Astrocyte (in vitro differentiated cells and primary cell): Measurements from ENCODE around the gene ERO1A. TPM values are rescaled to one million over a fixed set of nuclear protein-coding genes. Genes with fewer than 3 reads are reported as not detected.

ENCODE experiments used
- DNase-seq: peaks from one replicate; pipeline ENCODE4 v3.0.0-alpha.2; 2010; ENCODE audit warnings: low read depth
- FAIRE-seq: peaks from 2 replicates; lab custom pipeline; 2011; peaks lifted over from hg19 to GRCh38; lab: Jason Lieb, UNC
- H2AFZ ChIP-seq: 2 replicates; pipeline ENCODE4 v1.6.0; 2012; ENCODE audit warnings: low read depth, low read length, inconsistent platforms
- H3K27ac ChIP-seq: 2 replicates; pipeline ENCODE4 v1.5.1; 2011; ENCODE audit warnings: low read depth, low read length, inconsistent platforms
- H3K27me3 ChIP-seq: 2 replicates; pipeline ENCODE4 v1.6.0; 2011; ENCODE audit warnings: low read length, inconsistent platforms; ENCODE audit not compliant: insufficient read depth
- H3K36me3 ChIP-seq: 2 replicates; pipeline ENCODE4 v1.5.1; 2011; ENCODE audit warnings: low read length, inconsistent platforms; ENCODE audit not compliant: insufficient read depth
- H3K4me1 ChIP-seq: 2 replicates; pipeline ENCODE4 v1.5.1; 2011; ENCODE audit warnings: low read length, inconsistent platforms; ENCODE audit not compliant: insufficient read depth
- H3K4me2 ChIP-seq: 2 replicates; pipeline ENCODE4 v1.6.0; 2012; ENCODE audit warnings: low read length, inconsistent platforms
- H3K4me3 ChIP-seq: 2 replicates; pipeline ENCODE4 v1.5.1; 2011; ENCODE audit warnings: low read depth, mild to moderate bottlenecking, low read length, inconsistent platforms; ENCODE audit not compliant: insufficient read depth
- H3K79me2 ChIP-seq: 2 replicates; pipeline ENCODE4 v1.6.0; 2012; ENCODE audit warnings: mild to moderate bottlenecking, low read length, inconsistent platforms; ENCODE audit not compliant: insufficient read depth
- H3K9ac ChIP-seq: 2 replicates; pipeline ENCODE4 v1.6.0; 2012; ENCODE audit warnings: mild to moderate bottlenecking, low read length, inconsistent platforms
- H3K9me3 ChIP-seq: 2 replicates; pipeline ENCODE4 v1.5.1; 2012; ENCODE audit warnings: low read depth, mild to moderate bottlenecking, low read length, inconsistent platforms; ENCODE audit not compliant: insufficient read depth
- H4K20me1 ChIP-seq: 2 replicates; pipeline ENCODE4 v1.6.0; 2012; ENCODE audit warnings: low read length, inconsistent platforms; ENCODE audit not compliant: insufficient read depth
- H3K27ac Mint-ChIP-seq: one replicate; pipeline ENCODE4 v1.8.0; 2021; ENCODE audit warnings: mild to moderate bottlenecking, mixed read lengths; ENCODE audit not compliant: unreplicated experiment
- H3K27me3 Mint-ChIP-seq: one replicate; pipeline ENCODE4 v1.8.0; 2021; ENCODE audit warnings: low read depth, mixed read lengths; ENCODE audit not compliant: unreplicated experiment
- H3K36me3 Mint-ChIP-seq: one replicate; pipeline ENCODE4 v1.8.0; 2021; ENCODE audit warnings: low read depth, mixed read lengths; ENCODE audit not compliant: unreplicated experiment
- H3K4me1 Mint-ChIP-seq: one replicate; pipeline ENCODE4 v1.8.0; 2021; ENCODE audit warnings: low read depth, mixed read lengths; ENCODE audit not compliant: unreplicated experiment
- H3K4me3 Mint-ChIP-seq: one replicate; pipeline ENCODE4 v1.8.0; 2021; ENCODE audit warnings: mild to moderate bottlenecking, moderate library complexity, mixed read lengths; ENCODE audit not compliant: unreplicated experiment
- H3K9me3 Mint-ChIP-seq: one replicate; pipeline ENCODE4 v1.8.0; 2021; ENCODE audit warnings: mild to moderate bottlenecking, mixed read lengths; ENCODE audit not compliant: unreplicated experiment
- EZH2 ChIP-seq: IDR thresholded peaks from 2 replicates; pipeline ENCODE4 v1.6.1; 2012; ENCODE audit warnings: mild to moderate bottlenecking, low read length, inconsistent platforms; ENCODE audit not compliant: insufficient read depth
- total RNA-seq: library from RNA; stranded (reverse); gene quantifications from 2 replicates; pipeline ENCODE4 v1.2.1, GENCODE V29; 2021
- TF ChIP-seq, protein P1 (sequence below): IDR thresholded peaks from 2 replicates; pipeline ENCODE4 v1.5.1; 2011; ENCODE audit warnings: low read depth, mild to moderate bottlenecking, inconsistent platforms, low read length, moderate library complexity; ENCODE audit not compliant: insufficient read depth

ERO1A gene
- total RNA-seq, 1 donor from 2014 or later = 80.5 TPM

- no peak overlapping the region for H3K27ac Mint-ChIP-seq
- no peak overlapping the region for H2AFZ ChIP-seq
- no peaks in the 10 kb centered on the region for H3K79me2 ChIP-seq
- no peaks in the 10 kb centered on the region for H4K20me1 ChIP-seq
- no peaks in the 10 kb centered on the region for H3K4me1 Mint-ChIP-seq
- H3K4me3 Mint-ChIP-seq = no peak overlapping the region
- DNase-seq (no peak), FAIRE-seq (no peak)
- peaks cover 6% of the 10 kb centered on the region for H3K9me3 Mint-ChIP-seq
- no peak overlapping the region for H3K4me3 ChIP-seq
- H3K36me3 ChIP-seq = no peaks in the 10 kb centered on the region
- no peaks in the 10 kb centered on the region for H3K4me1 ChIP-seq
- no peaks in the 10 kb centered on the region for H3K9me3 ChIP-seq
- H3K27ac ChIP-seq = no peak overlapping the region
- H3K4me2 ChIP-seq = no peak overlapping the region
- no peak overlapping the region for H3K9ac ChIP-seq
- H3K27me3 ChIP-seq = no peaks in the 10 kb centered on the region
- H3K36me3 Mint-ChIP-seq = no peaks in the 10 kb centered on the region
- H3K27me3 Mint-ChIP-seq = no peaks in the 10 kb centered on the region
- TF ChIP-seq, protein P1, sequence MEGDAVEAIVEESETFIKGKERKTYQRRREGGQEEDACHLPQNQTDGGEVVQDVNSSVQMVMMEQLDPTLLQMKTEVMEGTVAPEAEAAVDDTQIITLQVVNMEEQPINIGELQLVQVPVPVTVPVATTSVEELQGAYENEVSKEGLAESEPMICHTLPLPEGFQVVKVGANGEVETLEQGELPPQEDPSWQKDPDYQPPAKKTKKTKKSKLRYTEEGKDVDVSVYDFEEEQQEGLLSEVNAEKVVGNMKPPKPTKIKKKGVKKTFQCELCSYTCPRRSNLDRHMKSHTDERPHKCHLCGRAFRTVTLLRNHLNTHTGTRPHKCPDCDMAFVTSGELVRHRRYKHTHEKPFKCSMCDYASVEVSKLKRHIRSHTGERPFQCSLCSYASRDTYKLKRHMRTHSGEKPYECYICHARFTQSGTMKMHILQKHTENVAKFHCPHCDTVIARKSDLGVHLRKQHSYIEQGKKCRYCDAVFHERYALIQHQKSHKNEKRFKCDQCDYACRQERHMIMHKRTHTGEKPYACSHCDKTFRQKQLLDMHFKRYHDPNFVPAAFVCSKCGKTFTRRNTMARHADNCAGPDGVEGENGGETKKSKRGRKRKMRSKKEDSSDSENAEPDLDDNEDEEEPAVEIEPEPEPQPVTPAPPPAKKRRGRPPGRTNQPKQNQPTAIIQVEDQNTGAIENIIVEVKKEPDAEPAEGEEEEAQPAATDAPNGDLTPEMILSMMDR = no peak
- no peak for TF ChIP-seq EZH2
Observed at GRCh38 chr14:52607061-52607460, 88.3 kb downstream of the ERO1A start.

- Histone ChIP-seq H3K9ac (no peak overlapping the region), H3K27ac (no peak overlapping the region), H4K20me1 (no peaks in the 10 kb centered on the region), H3K4me2 (no peak overlapping the region), H3K9me3 (no peaks in the 10 kb centered on the region), H3K27me3 (no peaks in the 10 kb centered on the region), H3K79me2 (no peaks in the 10 kb centered on the region), H3K4me1 (no peaks in the 10 kb centered on the region), H3K4me3 (no peak overlapping the region), H2AFZ (no peak overlapping the region), H3K36me3 (no peaks in the 10 kb centered on the region)
- Mint-ChIP-seq H3K27ac (no peak overlapping the region), H3K4me1 (no peaks in the 10 kb centered on the region), H3K36me3 (no peaks in the 10 kb centered on the region), H3K9me3 (peaks cover 6% of the 10 kb centered on the region), H3K4me3 (no peak overlapping the region), H3K27me3 (no peaks in the 10 kb centered on the region)
- FAIRE-seq (no peak), DNase-seq (no peak)
- TF ChIP-seq, protein P1 = no peak
- TF ChIP-seq EZH2 = no peak
Observed at GRCh38 chr14:52602131-52602530, 93.2 kb downstream of the ERO1A start.

GRCh38 chr14:52599974-52600373, 95.4 kb downstream of the ERO1A start:
- H3K9me3 ChIP-seq = no peaks in the 10 kb centered on the region
- no peak overlapping the region for H3K4me2 ChIP-seq
- DNase-seq (no peak), FAIRE-seq (no peak)
- H3K27ac ChIP-seq = no peak overlapping the region
- no peaks in the 10 kb centered on the region for H4K20me1 ChIP-seq
- Mint-ChIP-seq H3K9me3 (peaks cover 14% of the 10 kb centered on the region), H3K27ac (no peak overlapping the region), H3K4me1 (no peaks in the 10 kb centered on the region), H3K4me3 (no peak overlapping the region), H3K27me3 (no peaks in the 10 kb centered on the region), H3K36me3 (no peaks in the 10 kb centered on the region)
- H2AFZ ChIP-seq = no peak overlapping the region
- H3K4me1 ChIP-seq = no peaks in the 10 kb centered on the region
- H3K9ac ChIP-seq = no peak overlapping the region
- H3K36me3 ChIP-seq = no peaks in the 10 kb centered on the region
- TF ChIP-seq EZH2 = no peak
- TF ChIP-seq, protein P1 = no peak
- no peaks in the 10 kb centered on the region for H3K79me2 ChIP-seq
- H3K27me3 ChIP-seq = no peaks in the 10 kb centered on the region
- H3K4me3 ChIP-seq = no peak overlapping the region
